H1 (cell line): ENCODE data around the gene EYA4. TPM values are rescaled to one million over a fixed set of nuclear protein-coding genes. Genes with fewer than 3 reads are reported as not detected.

Experiments used
- BRCA1 ChIP-seq: IDR thresholded peaks from 2 replicates; pipeline ENCODE4 v1.6.1; 2012; ENCODE audit warnings: low read depth, low read length, improper control_type of control experiment
- EGR1 ChIP-seq: IDR thresholded peaks from 2 replicates; pipeline ENCODE4 v1.6.1; 2011; ENCODE audit warnings: low read depth, low read length, borderline replicate concordance
- EZH2 ChIP-seq: fragments of 200-600 bp; sonication (generic); IDR thresholded peaks from 2 replicates; pipeline ENCODE4 v1.7.1; 2012; ENCODE audit warnings: low read depth, mild to moderate bottlenecking, moderate library complexity, low read length, inconsistent platforms; ENCODE audit not compliant: severe bottlenecking
- TCF12 ChIP-seq: IDR thresholded peaks from 2 replicates; pipeline ENCODE4 v1.6.1; 2011; ENCODE audit warnings: low read depth, mild to moderate bottlenecking, low read length
- polyA plus RNA-seq, 7 experiments: library from polyadenylated mRNA; depleted of rRNA in 3 of 7; stranded (reverse) in 5 of 7; unstranded in 2 of 7; fragments of >200 nt in 5 of 7; fragments of 200-250 nt in 2 of 7; gene quantifications; 1 replicate in 5 of 7; 2 replicates in 1 of 7; 4 replicates in 1 of 7; pipeline versions ENCODE4 v1.2.1 to v1.2.3, GENCODE V29; 2011 to 2013; ENCODE audit warnings: missing spikeins in 2 of 7, mixed read lengths in 2 of 7
- total RNA-seq: library from RNA; stranded (reverse); fragmentation: NEBNext Ultra II Directional; extraction: Animal tissue kit (Norgen Biotek cat#: 25700); gene quantifications from 2 replicates; pipeline ENCODE4 v1.2.1, GENCODE V29; 2021

EYA4 gene
- total and polyA plus RNA-seq, 2 of the 8 experiments (the other 6 are each of a cell fraction or from before 2014, with no cell fraction given), result 0.06 to 0.17 TPM

DNA sequence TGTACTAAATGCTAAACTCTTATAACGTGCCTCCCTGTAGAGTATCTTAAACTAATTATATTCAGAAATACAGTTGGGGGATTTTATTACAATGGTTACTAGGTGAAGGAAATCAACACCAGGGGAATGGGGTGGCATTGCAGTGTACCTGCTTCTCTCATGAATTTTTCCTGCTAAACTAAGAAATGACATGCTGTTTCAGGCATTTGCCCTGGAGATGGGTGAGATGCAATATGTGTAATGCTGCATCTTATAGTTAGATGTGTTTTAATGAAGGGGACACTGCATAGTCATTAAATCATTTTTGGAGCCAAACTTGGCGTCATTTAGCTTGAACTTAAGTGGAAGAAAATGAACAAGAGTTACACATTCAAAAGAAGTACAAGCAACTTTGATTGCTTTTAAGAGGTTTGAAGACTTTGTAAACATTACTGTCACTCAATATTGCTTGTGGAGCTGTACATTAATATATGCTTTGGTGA, 4.3 kb downstream of the EYA4 start (continued):
- TF ChIP-seq BRCA1, result no peak
- TF ChIP-seq EZH2, result no peak
- no peak for TF ChIP-seq EGR1
- no peak for TF ChIP-seq TCF12
